DMS 273 (cell line): ENCODE results near the gene AQP2.

Experiments used
- DNase-seq: peaks from one replicate; lab custom pipeline; 2025; ENCODE audit not compliant: unreplicated experiment; lab: John Stamatoyannopoulos, UW

AQP2 gene

GRCh38 chr12:49967777-49968250 lies 17.3 kb downstream of the AQP2 start:
- no peak for DNase-seq

GRCh38 chr12:49968471-49968870 lies 17.9 kb downstream of the AQP2 start:
- DNase-seq, result no peak

GRCh38 chr12:49969027-49969426 lies 18.5 kb downstream of the AQP2 start:
- no peak for DNase-seq

GRCh38 chr12:49969651-49970429 lies 19.3 kb downstream of the AQP2 start:
- no peak for DNase-seq

GRCh38 chr12:49970658-49971057 lies 20.1 kb downstream of the AQP2 start:
- DNase-seq, result no peak

GRCh38 chr12:49971141-49971540 lies 20.6 kb downstream of the AQP2 start:
- no peak for DNase-seq

GRCh38 chr12:49972129-49972528 lies 21.6 kb downstream of the AQP2 start:
- no peak for DNase-seq

- DNase-seq, result no peak
Observed at GRCh38 chr12:49972641-49973360, 22.3 kb downstream of the AQP2 start, which contains the start of gene AQP6. AQP6 (plus strand) TSS chr12:49972947; CDS start chr12:49973174, 227 bp downstream.

- no peak for DNase-seq
Observed at GRCh38 chr12:49973361-49973830, 22.9 kb downstream of the AQP2 start.

- peak; percentile 43 for DNase-seq
Observed at GRCh38 chr12:49974231-49974675, 23.7 kb downstream of the AQP2 start.

- DNase-seq, result no peak
Observed at GRCh38 chr12:49974677-49975317, 24.3 kb downstream of the AQP2 start.

- no peak for DNase-seq
Observed at GRCh38 chr12:49975318-49975761, 24.8 kb downstream of the AQP2 start.

GRCh38 chr12:49976557-49976956 lies 26.0 kb downstream of the AQP2 start:
- no peak for DNase-seq

- DNase-seq, result no peak
Observed at GRCh38 chr12:49978125-49978524, 27.6 kb downstream of the AQP2 start.

- peak; percentile 67 for DNase-seq
Observed at GRCh38 chr12:49979016-49979586, 28.6 kb downstream of the AQP2 start.

- DNase-seq, result no peak
Observed at GRCh38 chr12:49979791-49980190, 29.3 kb downstream of the AQP2 start.

GRCh38 chr12:49980501-49981349 lies 30.2 kb downstream of the AQP2 start:
- no peak for DNase-seq

GRCh38 chr12:49982246-49983087 lies 31.9 kb downstream of the AQP2 start:
- DNase-seq, result no peak

- peak; percentile 89 for DNase-seq
Observed at GRCh38 chr12:49983892-49984291, 33.4 kb downstream of the AQP2 start.
